Activated T-cell treated with anti-CD3 and anti-CD28 coated beads, Interleukin-2, amount 50 U/mL, for 48 hours (primary cell): ENCODE measurements around the gene PDIA5.
A peak's percentile ranks its signal among the peaks of the same experiment; 100 is the strongest.

ENCODE experiments used
- DNase-seq, 2 experiments: peaks; one replicate each; pipeline ENCODE4 v3.0.0-alpha.2; 2020

The PDIA5 gene

GRCh38 chr3:123066896-123067688 lies at the start of gene PDIA5:
TSS of gene PDIA5 (plus strand) at chr3:123067025. CDS start at chr3:123067165, 140 bp downstream.
- DNase-seq, result peak; percentile 83 to 88

GRCh38 chr3:123018683-123019082 lies 48.1 kb upstream of the PDIA5 start:
- DNase-seq, result no peak

GRCh38 chr3:123019161-123019560 lies 47.7 kb upstream of the PDIA5 start:
- DNase-seq, result no peak

GRCh38 chr3:123019591-123019990 lies 47.2 kb upstream of the PDIA5 start:
- DNase-seq, result no peak

GRCh38 chr3:123020709-123021108 lies 46.1 kb upstream of the PDIA5 start:
- no peak for DNase-seq

GRCh38 chr3:123021388-123021787 lies 45.4 kb upstream of the PDIA5 start:
- DNase-seq, result no peak

- DNase-seq, result no peak
Observed at GRCh38 chr3:123021996-123022510, 44.8 kb upstream of the PDIA5 start.

- no peak for DNase-seq
Observed at GRCh38 chr3:123024056-123024455, 42.8 kb upstream of the PDIA5 start.

GRCh38 chr3:123025642-123026521 lies 40.9 kb upstream of the PDIA5 start:
- peak in 1 of 2 experiments; percentile 18 for DNase-seq

- peak; percentile 31 to 50 for DNase-seq
Observed at GRCh38 chr3:123026565-123027291, 40.1 kb upstream of the PDIA5 start.

GRCh38 chr3:123027292-123028232 lies 39.3 kb upstream of the PDIA5 start, which contains the start of gene SEMA5B:
TSS of gene SEMA5B (minus strand) at chr3:123027763. CDS start at chr3:122961263, 66,500 bp downstream.
- peak; percentile 50 to 57 for DNase-seq

- DNase-seq, result peak; percentile 37 to 38
Observed at GRCh38 chr3:123028233-123028828, 38.5 kb upstream of the PDIA5 start.

GRCh38 chr3:123031051-123031450 lies 35.8 kb upstream of the PDIA5 start:
- DNase-seq, result no peak

GRCh38 chr3:123032057-123032456 lies 34.8 kb upstream of the PDIA5 start:
- no peak for DNase-seq

- DNase-seq, result no peak
Observed at GRCh38 chr3:123034120-123034519, 32.7 kb upstream of the PDIA5 start.

- DNase-seq, result no peak
Observed at GRCh38 chr3:123034996-123035395, 31.8 kb upstream of the PDIA5 start.

- DNase-seq, result no peak
Observed at GRCh38 chr3:123036352-123037014, 30.3 kb upstream of the PDIA5 start.

GRCh38 chr3:123037015-123037375 lies 29.8 kb upstream of the PDIA5 start:
- no peak for DNase-seq

- DNase-seq, result no peak
Observed at GRCh38 chr3:123038751-123039150, 28.1 kb upstream of the PDIA5 start.

- no peak for DNase-seq
Observed at GRCh38 chr3:123039178-123039577, 27.6 kb upstream of the PDIA5 start.

- DNase-seq, result no peak
Observed at GRCh38 chr3:123042413-123042812, 24.4 kb upstream of the PDIA5 start.
